ENCODE results near the gene PSMC3IP. TPM values are rescaled to one million over a fixed set of nuclear protein-coding genes. Genes with fewer than 3 reads are reported as not detected.
"Not testable (repeated sequence)": the region's sequence is repeated elsewhere in the genome, so short reads cannot be mapped to it uniquely, and the experiment has no call there.

The PSMC3IP gene
- total RNA-seq, 6 experiments from 2014 or later = 7.3 to 18.2 (median 16.0) TPM

- Mint-ChIP-seq H3K27ac (no peak overlapping the region), H3K9me3 (no peaks in the 10 kb centered on the region), H3K4me1 (ENCODE audit: low read depth) (peaks cover 9% of the 10 kb centered on the region; the same call in 1 of the 2 replicates), H3K4me3 (no peak overlapping the region), H3K36me3 (ENCODE audit: low read depth) (peaks cover 14% of the 10 kb centered on the region), H3K27me3 (ENCODE audit: insufficient read depth) (peaks cover 3% of the 10 kb centered on the region)
- DNase-seq = no peak
- no peak for TF ChIP-seq CTCF (IDR thresholded peaks at IDR 0.05)
Observed at GRCh38 chr17:42544874-42545283, 32.6 kb downstream of the PSMC3IP start.

- DNase-seq = no peak
- no peak for TF ChIP-seq CTCF (IDR thresholded peaks at IDR 0.05)
- H3K4me3 Mint-ChIP-seq = no peak overlapping the region
- H3K4me1 Mint-ChIP-seq (ENCODE audit: low read depth) = no peaks in the 10 kb centered on the region; the same call in 1 of the 2 replicates
- H3K27ac Mint-ChIP-seq = no peak overlapping the region
- no peaks in the 10 kb centered on the region for H3K9me3 Mint-ChIP-seq
- peaks cover 20% of the 10 kb centered on the region for H3K36me3 Mint-ChIP-seq (ENCODE audit: low read depth)
- H3K27me3 Mint-ChIP-seq (ENCODE audit: insufficient read depth) = peaks cover 3% of the 10 kb centered on the region
Observed at GRCh38 chr17:42543190-42544079, 34.1 kb downstream of the PSMC3IP start.

GRCh38 chr17:42541041-42541833 lies 36.3 kb downstream of the PSMC3IP start:
- H3K4me3 Mint-ChIP-seq = no peak overlapping the region
- H3K36me3 Mint-ChIP-seq (ENCODE audit: low read depth) = peaks cover 25% of the 10 kb centered on the region
- H3K27ac Mint-ChIP-seq = no peak overlapping the region
- H3K27me3 Mint-ChIP-seq (ENCODE audit: insufficient read depth) = peaks cover 3% of the 10 kb centered on the region
- H3K4me1 Mint-ChIP-seq (ENCODE audit: low read depth) = peaks cover 11% of the 10 kb centered on the region
- no peak for TF ChIP-seq CTCF (IDR thresholded peaks at IDR 0.05)
- no peaks in the 10 kb centered on the region for H3K9me3 Mint-ChIP-seq
- no peak for DNase-seq

- not testable (repeated sequence) for H3K27ac Mint-ChIP-seq; H3K9me3 Mint-ChIP-seq; H3K27me3 Mint-ChIP-seq (ENCODE audit: insufficient read depth); DNase-seq; H3K4me3 Mint-ChIP-seq
- peaks cover 25% of the 10 kb centered on the region for H3K36me3 Mint-ChIP-seq (ENCODE audit: low read depth)
- peaks cover 15% of the 10 kb centered on the region for H3K4me1 Mint-ChIP-seq (ENCODE audit: low read depth)
Observed at GRCh38 chr17:42540558-42540957, 37.0 kb downstream of the PSMC3IP start.

- Mint-ChIP-seq H3K36me3 (ENCODE audit: low read depth) (peaks cover 21% of the 10 kb centered on the region), H3K27ac (no peak overlapping the region), H3K4me1 (ENCODE audit: low read depth) (peaks cover 19% of the 10 kb centered on the region), H3K4me3 (no peak overlapping the region), H3K9me3 (no peaks in the 10 kb centered on the region), H3K27me3 (ENCODE audit: insufficient read depth) (no peaks in the 10 kb centered on the region; the same call in 1 of the 2 replicates)
- no peak for DNase-seq
- no peak for TF ChIP-seq CTCF (IDR thresholded peaks at IDR 0.05)
Observed at GRCh38 chr17:42538482-42538881, 39.0 kb downstream of the PSMC3IP start.

Measured in HFFc6 (cell line).